22Rv1 (cell line): ENCODE data around the gene BAIAP3.

Experiments used
- CTCF ChIP-seq: fragments of 450-650 bp; IDR thresholded peaks from 2 replicates; pipeline ENCODE4 v1.5.1; 2017; ENCODE audit warnings: mild to moderate bottlenecking
- ZFX ChIP-seq: fragments of 450-650 bp; IDR thresholded peaks from 2 replicates; pipeline ENCODE4 v1.6.1; 2017; ENCODE audit warnings: antibody characterized with exemption, borderline replicate concordance

GRCh38 chr16:1366712-1367299 is 33.4 kb downstream of the BAIAP3 start:
- TF ChIP-seq CTCF (no peak), ZFX (no peak)
